Inferior parietal cortex (tissue), 1 donor: ENCODE results near the gene CASD1.

Experiments used
- DNase-seq: peaks from one replicate; pipeline ENCODE4 v3.0.0-alpha.2; 2016; ENCODE audit errors: extremely low spot score

The CASD1 gene

GRCh38 chr7:94580601-94581000 is 71.0 kb downstream of the CASD1 start:
- no peak for DNase-seq

GRCh38 chr7:94584113-94584512 is 74.5 kb downstream of the CASD1 start:
- DNase-seq = no peak

GRCh38 chr7:94588075-94588474 is 78.5 kb downstream of the CASD1 start:
- no peak for DNase-seq

GRCh38 chr7:94590526-94591162 is 81.0 kb downstream of the CASD1 start:
- no peak for DNase-seq

GRCh38 chr7:94591176-94591575 is 81.6 kb downstream of the CASD1 start:
- no peak for DNase-seq

GRCh38 chr7:94594882-94595281 is 85.3 kb downstream of the CASD1 start:
- no peak for DNase-seq

- no peak for DNase-seq
Measured at GRCh38 chr7:94595717-94596116, 86.1 kb downstream of the CASD1 start.

- no peak for DNase-seq
Measured at GRCh38 chr7:94600267-94600666, 90.7 kb downstream of the CASD1 start.

- DNase-seq = no peak
Measured at GRCh38 chr7:94602181-94602580, 92.6 kb downstream of the CASD1 start.

GRCh38 chr7:94605031-94605430 is 95.4 kb downstream of the CASD1 start:
- DNase-seq = no peak
